HAP-1 (cell line): ENCODE results near the gene GAL3ST3.
A peak's percentile ranks its signal among the peaks of the same experiment; 100 is the strongest.

ENCODE experiments used
- DNase-seq, 2 experiments: peaks; one replicate each; pipeline ENCODE4 v3.0.0-alpha.2; 2016 to 2020; ENCODE audit warnings: low spot score in 2 of 2
- H3K27me3 ChIP-seq: fragments of 250-450 bp; sonication (Bioruptor Pico); 2 replicates; pipeline ENCODE4 v1.5.1; 2020; ENCODE audit warnings: low read depth, mild to moderate bottlenecking, moderate library complexity
- H3K36me3 ChIP-seq: fragments of 250-450 bp; sonication (Bioruptor Pico); replicated peaks from 2 replicates; pipeline ENCODE4 v1.5.1; 2020; ENCODE audit warnings: mild to moderate bottlenecking
- H3K4me1 ChIP-seq: fragments of 250-450 bp; sonication (Bioruptor Pico); 2 replicates; pipeline ENCODE4 v1.5.1; 2020; ENCODE audit warnings: mild to moderate bottlenecking
- H3K4me3 ChIP-seq: fragments of 250-450 bp; sonication (Bioruptor Pico); 2 replicates; pipeline ENCODE4 v1.5.1; 2020; ENCODE audit warnings: mild to moderate bottlenecking, moderate library complexity
- H3K9me3 ChIP-seq: fragments of 250-450 bp; sonication (Bioruptor Pico); 2 replicates; pipeline ENCODE4 v1.5.1; 2020; ENCODE audit warnings: mild to moderate bottlenecking, moderate library complexity
- in situ Hi-C: fragments of 300-500 bp; cut with MboI; formaldehyde crosslinking; loops from 3 replicates; pipeline ENCODE4 v1.14.3; 2020; ENCODE audit warnings: low sequenced_read_pairs, inconsistent platforms, mixed read lengths

The GAL3ST3 gene

DNA sequence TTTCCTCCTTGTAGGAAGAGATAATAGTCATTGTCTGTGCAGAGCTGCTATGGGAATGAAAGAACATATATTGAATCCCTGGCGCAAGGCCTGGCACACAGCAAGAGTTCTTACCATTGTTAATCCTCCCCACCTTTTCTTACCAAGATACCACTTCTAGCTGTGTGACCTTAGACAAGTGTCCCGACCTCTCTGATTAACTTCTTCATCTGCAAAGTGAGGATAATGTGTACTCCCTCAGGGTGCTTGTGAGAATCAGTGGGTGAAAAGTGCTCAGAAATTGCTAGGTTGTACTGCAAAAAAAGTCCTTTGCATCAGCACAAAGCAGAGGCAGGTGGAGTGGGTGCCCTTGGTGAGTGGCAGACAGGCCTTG is 40.9 kb downstream of the GAL3ST3 start:
- DNase-seq: no peak
- in situ Hi-C loops: no loop called here
- Histone ChIP-seq H3K4me1 (no peaks in the 10 kb centered on the region), H3K9me3 (no peaks in the 10 kb centered on the region), H3K27me3 (no peaks in the 10 kb centered on the region), H3K4me3 (no peak overlapping the region), H3K36me3 (peaks cover 27% of the 10 kb centered on the region)

DNA sequence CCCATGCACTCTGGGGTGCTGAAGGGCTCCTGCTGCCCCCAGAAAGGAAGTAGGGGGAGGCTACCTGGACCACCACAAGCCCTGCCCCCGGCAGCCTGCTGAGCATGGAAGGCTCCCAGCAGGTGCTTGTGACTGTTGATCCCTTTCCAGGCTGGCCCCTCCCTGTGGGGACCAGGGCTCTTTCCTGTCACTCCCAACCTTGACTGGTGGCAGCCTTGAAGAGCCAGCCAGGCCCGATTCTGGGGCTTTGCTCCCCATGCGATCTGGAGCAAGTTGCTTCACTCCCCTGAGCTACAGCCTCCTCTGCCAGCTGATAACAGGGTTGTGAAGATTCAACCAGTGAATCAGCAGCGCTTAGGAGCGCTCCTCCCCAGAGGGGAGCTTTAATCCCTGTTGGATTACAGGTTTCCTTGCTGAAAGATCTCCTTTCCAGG is 41.7 kb downstream of the GAL3ST3 start:
- Histone ChIP-seq H3K9me3 (no peaks in the 10 kb centered on the region), H3K36me3 (peaks cover 27% of the 10 kb centered on the region), H3K27me3 (no peaks in the 10 kb centered on the region), H3K4me1 (no peaks in the 10 kb centered on the region), H3K4me3 (no peak overlapping the region)
- DNase-seq: no peak
- in situ Hi-C loops: no loop called here

DNA sequence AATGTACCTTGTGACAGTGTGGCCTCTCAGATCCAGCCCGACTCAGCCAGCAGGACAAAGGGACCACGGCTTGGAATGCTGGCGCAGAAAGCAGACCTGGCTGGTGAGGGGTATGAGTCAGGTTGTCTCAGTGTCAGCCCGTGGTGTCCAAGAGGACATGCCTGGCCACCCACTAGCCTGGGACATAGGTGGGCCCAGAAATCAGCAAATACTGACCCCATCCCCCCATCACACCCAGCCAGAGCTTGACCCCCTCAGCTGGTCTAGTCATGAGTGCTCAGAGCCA is 42.1 kb downstream of the GAL3ST3 start:
- Histone ChIP-seq H3K36me3 (peaks cover 27% of the 10 kb centered on the region), H3K4me1 (no peaks in the 10 kb centered on the region), H3K27me3 (no peaks in the 10 kb centered on the region), H3K4me3 (no peak overlapping the region), H3K9me3 (no peaks in the 10 kb centered on the region)
- in situ Hi-C loops: no loop called here
- DNase-seq: no peak

DNA sequence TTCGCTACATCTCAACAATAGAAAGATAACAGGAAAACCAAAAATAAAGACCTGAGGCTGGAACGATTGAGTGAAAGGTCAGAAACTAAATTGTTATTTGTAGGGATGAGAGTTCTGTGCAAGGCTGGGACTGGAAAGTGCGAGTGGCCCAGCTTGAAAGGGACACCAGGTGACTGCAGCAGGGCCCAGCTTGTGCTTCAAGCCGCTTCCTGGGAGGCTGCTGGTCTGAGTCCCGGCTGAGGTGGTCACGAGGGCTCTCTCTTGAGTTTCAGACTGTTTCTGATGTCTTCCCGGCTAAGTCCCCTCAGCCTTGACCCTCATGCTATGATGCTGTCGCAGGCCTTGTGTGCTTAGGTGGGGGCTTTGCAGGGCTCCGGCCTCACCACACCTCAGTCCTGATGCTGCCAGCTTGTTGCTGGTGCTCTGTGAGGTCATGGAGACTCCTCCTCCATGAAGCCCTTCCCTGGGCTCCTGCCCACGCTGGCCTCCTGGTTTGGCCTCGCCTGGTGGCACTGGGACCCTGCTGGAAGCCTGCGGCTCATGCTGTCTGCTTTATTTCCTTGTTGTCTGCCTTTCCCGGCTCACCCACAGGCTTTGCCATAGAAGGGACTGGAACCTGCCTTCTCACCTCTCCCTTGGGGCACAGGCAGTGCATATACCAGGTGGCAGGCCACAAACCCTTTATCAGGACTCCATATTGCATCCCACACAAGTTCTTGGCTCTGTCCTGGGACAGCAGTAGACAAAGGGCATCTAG is 42.6 kb downstream of the GAL3ST3 start:
- Histone ChIP-seq H3K4me3 (no peak overlapping the region), H3K4me1 (no peaks in the 10 kb centered on the region), H3K9me3 (no peaks in the 10 kb centered on the region), H3K27me3 (no peaks in the 10 kb centered on the region), H3K36me3 (peaks cover 27% of the 10 kb centered on the region)
- in situ Hi-C loops: no loop called here
- no peak for DNase-seq

DNA sequence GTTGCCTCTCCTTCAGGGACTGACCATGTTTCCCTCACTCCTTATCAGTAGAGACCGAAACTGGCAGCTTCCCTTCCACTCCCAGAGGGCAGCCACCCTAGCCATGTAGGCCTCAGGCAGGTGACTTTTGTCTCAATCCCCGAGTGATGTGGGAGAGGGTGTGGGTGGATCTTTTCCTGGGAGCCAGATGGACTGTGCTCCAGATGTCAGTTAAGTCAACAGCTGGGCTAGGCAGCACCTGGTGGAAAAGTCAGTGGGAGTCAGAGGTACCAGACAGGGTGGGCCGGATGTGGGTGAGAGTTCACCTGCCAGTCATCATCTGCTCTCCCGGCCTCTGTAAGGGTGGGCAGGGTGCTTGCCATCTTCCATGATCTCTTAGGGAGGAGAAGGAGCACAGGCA is 44.8 kb downstream of the GAL3ST3 start:
- no peak for DNase-seq
- in situ Hi-C loops: no loop called here
- Histone ChIP-seq H3K9me3 (no peaks in the 10 kb centered on the region), H3K27me3 (no peaks in the 10 kb centered on the region), H3K4me1 (no peaks in the 10 kb centered on the region), H3K4me3 (no peak overlapping the region), H3K36me3 (peaks cover 41% of the 10 kb centered on the region)

DNA sequence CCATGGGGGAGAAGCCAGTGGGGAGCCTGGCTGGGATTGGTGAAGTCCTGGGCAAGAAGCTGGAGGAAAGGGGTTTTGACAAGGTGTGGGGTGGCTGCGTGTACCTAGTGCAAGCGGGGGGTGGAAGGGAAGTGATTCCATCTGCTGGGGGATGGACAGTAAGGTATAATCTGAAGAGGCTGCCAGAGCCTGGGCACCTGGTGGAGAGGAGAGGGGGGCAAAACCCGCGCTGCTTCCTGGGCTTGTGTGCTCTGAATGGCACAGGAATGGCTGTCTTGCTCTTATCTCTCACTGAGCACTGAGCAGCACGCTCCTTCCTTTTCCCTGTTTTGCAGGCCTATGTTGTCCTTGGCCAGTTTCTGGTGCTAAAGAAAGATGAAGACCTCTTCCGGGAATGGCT is 45.7 kb downstream of the GAL3ST3 start:
- H3K27me3 ChIP-seq: no peaks in the 10 kb centered on the region
- no peaks in the 10 kb centered on the region for H3K9me3 ChIP-seq
- in situ Hi-C loops: no loop called here
- peak overlapping the region; percentile 66 for H3K4me3 ChIP-seq
- H3K4me1 ChIP-seq: no peaks in the 10 kb centered on the region
- peaks cover 50% of the 10 kb centered on the region for H3K36me3 ChIP-seq
- DNase-seq: no peak

DNA sequence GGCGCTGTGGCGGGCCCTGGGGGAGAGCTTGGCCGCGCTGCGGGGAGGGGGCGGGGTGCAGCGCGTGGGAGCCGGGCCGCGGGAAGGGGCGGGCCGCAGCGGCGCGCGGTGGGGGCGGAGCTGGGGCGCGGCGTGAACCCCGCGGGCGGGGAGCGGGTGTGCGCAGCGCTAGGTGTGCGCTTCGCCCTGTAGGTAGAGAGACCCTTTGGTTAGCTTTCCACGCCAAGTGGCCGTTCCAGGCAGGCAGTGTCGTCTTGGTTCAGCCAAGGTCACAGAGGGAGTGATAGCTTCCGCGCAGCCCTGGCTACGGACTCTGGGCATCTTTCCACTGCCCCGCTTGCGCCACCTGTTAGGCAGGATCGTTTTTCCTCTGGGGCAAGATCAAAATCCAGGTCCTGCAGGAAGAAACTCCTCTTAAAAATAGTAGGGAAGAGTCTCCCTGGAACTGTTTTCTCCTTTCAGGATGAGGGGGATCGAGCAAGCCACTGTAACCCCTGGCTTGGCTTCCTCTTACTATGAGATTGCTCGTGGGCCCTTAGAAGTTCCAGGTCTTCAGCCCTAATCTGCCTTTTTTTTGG is 46.2 kb downstream of the GAL3ST3 start:
- Histone ChIP-seq H3K4me3 (peak overlapping the region; percentile 66), H3K4me1 (no peaks in the 10 kb centered on the region), H3K9me3 (no peaks in the 10 kb centered on the region), H3K36me3 (peaks cover 55% of the 10 kb centered on the region), H3K27me3 (no peaks in the 10 kb centered on the region)
- in situ Hi-C loops: no loop called here
- DNase-seq: no peak

DNA sequence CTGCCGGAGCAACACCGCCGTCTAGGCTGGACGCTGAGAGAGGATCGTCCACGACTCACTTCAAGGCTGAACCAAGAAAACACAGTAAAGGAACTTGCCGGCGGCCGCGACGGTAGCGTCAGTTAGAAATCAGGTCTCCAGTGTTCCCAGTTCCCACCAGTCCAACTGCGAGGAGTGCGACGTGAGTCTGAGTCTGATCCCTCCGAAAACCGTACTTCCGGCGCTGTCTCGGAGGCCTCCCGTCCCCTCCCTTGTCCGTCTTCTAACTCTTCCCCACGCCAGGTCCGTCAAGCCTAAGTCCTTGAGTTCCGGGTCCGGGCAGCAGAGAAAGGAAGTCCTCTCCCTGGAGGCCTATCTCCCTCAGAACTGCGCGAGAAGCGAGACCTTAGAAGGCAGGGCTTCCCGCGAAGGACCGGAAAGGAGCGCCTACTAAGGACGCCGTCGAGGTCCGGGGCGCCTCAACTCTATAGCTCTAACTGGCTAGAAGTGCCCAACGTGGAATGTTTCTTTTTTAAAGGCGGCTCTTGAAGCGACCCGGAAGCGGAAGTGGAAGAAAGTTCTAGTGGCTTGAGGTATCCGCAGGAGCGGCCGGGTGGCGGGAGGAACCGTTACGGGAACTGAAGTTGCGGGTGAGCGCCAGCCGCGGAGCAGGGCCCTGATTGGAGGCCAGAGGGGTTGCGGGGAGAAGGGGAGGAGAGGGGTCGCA is 46.9 kb downstream of the GAL3ST3 start, which contains the start of the genes BANF1 and EIF1AD:
Gene BANF1 (plus strand): TSS at position 562 of the 706 bp plus-strand sequence. CDS start 748 bp downstream, outside the sequence.
Gene EIF1AD (minus strand): TSS at position 216 of the 706 bp plus-strand sequence. CDS start 1,768 bp downstream, outside the sequence.
- peak; percentile 95 to 97 for DNase-seq
- peak within 1 kb of the TSS; percentile 66 for H3K4me3 ChIP-seq
- no peaks in the 10 kb centered on the region for H3K4me1 ChIP-seq
- no peaks in the 10 kb centered on the region for H3K27me3 ChIP-seq
- peaks cover 62% of the 10 kb centered on the region for H3K36me3 ChIP-seq
- in situ Hi-C loops: no loop called here
- H3K9me3 ChIP-seq: no peaks in the 10 kb centered on the region

DNA sequence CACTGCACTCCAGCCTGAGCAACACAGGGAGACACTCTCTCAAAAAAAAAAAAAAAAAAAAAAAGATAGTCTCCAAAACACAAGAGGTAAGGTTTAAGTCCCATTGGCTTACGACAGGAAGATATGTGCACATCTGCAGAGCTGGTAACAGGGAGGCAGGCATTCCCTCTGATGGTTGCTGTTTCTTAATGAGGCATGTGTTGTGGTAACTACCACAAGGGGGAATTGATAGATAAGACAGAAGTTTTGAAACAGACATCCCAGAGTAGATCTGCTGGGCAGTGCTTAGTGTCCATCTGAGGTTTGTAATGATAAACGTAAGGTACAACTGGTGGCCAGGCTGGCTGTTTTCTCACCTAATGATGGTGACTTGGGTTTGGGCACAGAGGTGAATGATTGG is 51.7 kb downstream of the GAL3ST3 start:
- Histone ChIP-seq H3K4me1 (no peaks in the 10 kb centered on the region), H3K36me3 (peaks cover 36% of the 10 kb centered on the region), H3K27me3 (no peaks in the 10 kb centered on the region), H3K9me3 (no peaks in the 10 kb centered on the region), H3K4me3 (no peak overlapping the region)
- DNase-seq: no peak
- in situ Hi-C loops: no loop called here

DNA sequence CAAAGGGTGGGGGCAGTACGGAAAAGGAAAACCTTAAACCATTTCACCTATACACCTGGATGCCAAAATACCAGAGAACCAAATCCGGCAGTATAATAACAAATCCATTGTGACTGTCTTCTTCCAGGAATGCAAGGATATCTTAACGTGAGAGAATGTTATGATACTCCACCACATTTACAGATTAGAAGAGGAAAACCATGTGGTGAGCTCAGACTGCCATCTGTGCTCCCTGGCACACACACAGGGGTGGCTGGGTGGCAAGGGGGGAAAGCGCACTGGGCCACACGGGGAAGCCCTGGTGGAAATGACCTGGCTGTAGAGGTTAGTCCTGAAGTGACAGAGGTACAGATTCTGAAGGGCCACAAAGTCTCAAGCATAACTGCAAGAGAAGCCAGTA is 56.9 kb downstream of the GAL3ST3 start:
- Histone ChIP-seq H3K27me3 (no peaks in the 10 kb centered on the region), H3K4me3 (no peak overlapping the region), H3K9me3 (no peaks in the 10 kb centered on the region), H3K4me1 (no peaks in the 10 kb centered on the region), H3K36me3 (peaks cover 2% of the 10 kb centered on the region; the same call in 1 of the 2 replicates)
- in situ Hi-C loops: no loop called here
- DNase-seq: no peak
